Measurements from ENCODE around the gene SEC14L1.

GRCh38 chr17:77182205-77183172 lies 41.7 kb downstream of the SEC14L1 start:
- TF ChIP-seq CTCF (IDR thresholded peaks at IDR 0.05) (no peak), POLR2A (IDR thresholded peaks at IDR 0.05) (no peak)
